H1 (cell line): ENCODE measurements around the gene DBF4. TPM values are rescaled to one million over a fixed set of nuclear protein-coding genes. Genes with fewer than 3 reads are reported as not detected.

Experiments
- CHD7 ChIP-seq: fragments of 300-600 bp; sonication (generic); IDR thresholded peaks from 2 replicates; pipeline ENCODE4 v1.7.1; 2012; ENCODE audit warnings: low read length, moderate library complexity, mild to moderate bottlenecking, inconsistent platforms; ENCODE audit not compliant: insufficient replicate concordance
- SIX5 ChIP-seq: IDR thresholded peaks from 2 replicates; pipeline ENCODE4 v1.6.1; 2011; ENCODE audit warnings: mild to moderate bottlenecking, low read depth, low read length
- polyA plus RNA-seq, 7 experiments: library from polyadenylated mRNA; depleted of rRNA in 3 of 7; stranded (reverse) in 5 of 7; unstranded in 2 of 7; fragments of >200 nt in 5 of 7; fragments of 200-250 nt in 2 of 7; gene quantifications; 1 replicate in 5 of 7; 2 replicates in 1 of 7; 4 replicates in 1 of 7; pipeline versions ENCODE4 v1.2.1 to v1.2.3, GENCODE V29; 2011 to 2013; ENCODE audit warnings: missing spikeins in 2 of 7, mixed read lengths in 2 of 7
- total RNA-seq: library from RNA; stranded (reverse); fragmentation: NEBNext Ultra II Directional; extraction: Animal tissue kit (Norgen Biotek cat#: 25700); gene quantifications from 2 replicates; pipeline ENCODE4 v1.2.1, GENCODE V29; 2021

Gene DBF4
- total and polyA plus RNA-seq, 2 of the 8 experiments (the other 6 are each of a cell fraction or from before 2014, with no cell fraction given) = 8.7 to 82.4 TPM

- TF ChIP-seq CHD7 = no peak
- no peak for TF ChIP-seq SIX5
These were observed 1.2 kb downstream of the DBF4 start (continued) for GRCh38 chr7:87877366-87878040.
